GDM1 (cell line): ENCODE results near the gene SLC35D3.
"Not testable (repeated sequence)": the region's sequence is repeated elsewhere in the genome, so short reads cannot be mapped to it uniquely, and the experiment has no call there.

ENCODE experiments used
- DNase-seq: peaks from one replicate; lab custom pipeline; 2025; lab: John Stamatoyannopoulos, UW

Gene SLC35D3

DNA sequence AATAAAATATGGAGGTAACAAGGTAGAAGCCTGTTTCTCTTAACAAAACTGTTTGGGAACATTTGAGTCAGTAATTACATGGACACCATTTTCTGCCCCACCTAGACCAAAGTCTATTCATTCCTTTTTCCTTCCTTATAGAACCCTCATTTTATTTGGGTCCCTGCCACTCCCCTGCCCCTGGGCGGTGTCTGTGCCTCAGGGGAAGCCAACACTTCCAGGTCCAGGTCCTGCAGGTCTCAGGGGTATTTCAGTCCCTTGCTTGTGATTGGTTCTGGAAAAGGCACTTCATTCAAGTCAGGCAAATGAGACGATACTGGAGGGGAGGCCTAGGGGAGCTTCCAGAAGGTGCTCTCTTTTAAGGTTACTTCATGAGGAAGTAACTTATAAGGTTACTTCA, 42.3 kb downstream of the SLC35D3 start:
- DNase-seq = no peak

DNA sequence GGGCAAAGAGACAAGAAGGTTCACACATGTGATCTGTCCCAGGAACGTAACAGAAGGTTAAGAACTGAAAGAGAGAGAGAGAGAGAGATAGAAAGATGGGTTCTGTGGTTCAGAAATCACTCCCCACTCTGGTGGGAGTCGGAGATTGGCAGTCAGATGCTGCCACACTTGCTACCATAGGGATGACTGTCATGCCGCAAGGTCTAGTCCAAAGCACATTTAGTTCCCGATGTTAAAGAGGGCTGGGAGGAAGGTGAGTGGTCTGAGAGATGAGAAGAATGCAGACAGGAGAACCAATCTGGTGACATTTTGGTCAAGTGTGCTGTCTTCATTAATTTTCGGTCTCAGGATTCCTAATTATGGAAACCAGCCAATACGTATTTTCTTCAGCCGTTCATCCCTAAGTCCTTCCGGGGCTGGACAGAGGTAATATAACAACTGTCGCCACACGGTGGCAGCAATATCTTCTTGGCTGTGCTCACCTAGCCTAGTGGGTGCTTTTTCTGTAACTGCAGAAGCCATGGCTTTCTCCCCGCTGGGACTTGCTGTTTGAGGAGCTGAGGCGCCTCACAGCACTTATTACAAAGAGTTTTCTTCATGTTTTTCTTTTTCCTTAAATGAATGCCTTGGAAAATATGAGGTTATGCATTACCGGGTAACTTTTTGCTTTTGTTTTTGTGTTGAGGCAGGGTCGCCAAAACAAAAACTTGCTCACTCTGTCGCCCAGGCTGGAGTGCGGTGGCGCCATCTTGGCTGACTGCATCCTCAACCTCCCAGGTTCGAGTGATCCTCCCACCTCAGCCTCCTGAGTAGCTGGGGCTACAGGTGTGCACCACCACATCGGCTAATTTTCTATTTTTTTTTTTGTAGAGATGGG, 46.0 kb downstream of the SLC35D3 start:
- peak; percentile 26 for DNase-seq

DNA sequence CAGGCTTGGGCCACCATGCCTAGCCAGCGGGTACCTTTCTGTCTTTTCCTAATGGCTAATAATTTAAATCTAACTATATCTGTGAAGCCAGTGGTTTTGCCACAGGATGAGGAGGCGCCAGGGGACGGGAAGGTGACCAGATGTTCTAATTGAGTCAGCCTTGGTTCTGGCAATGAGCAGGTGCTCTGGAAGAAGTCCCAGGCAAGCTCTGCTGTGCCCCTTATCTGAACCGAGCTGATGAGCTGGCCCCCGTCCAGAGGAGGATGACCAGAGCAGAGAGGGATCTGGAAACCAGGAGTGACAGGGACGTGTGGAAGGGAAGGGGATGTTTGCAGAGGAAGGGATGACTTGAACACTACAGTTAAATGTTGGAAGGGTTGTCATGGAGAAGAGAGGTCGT, 46.7 kb downstream of the SLC35D3 start:
- no peak for DNase-seq

DNA sequence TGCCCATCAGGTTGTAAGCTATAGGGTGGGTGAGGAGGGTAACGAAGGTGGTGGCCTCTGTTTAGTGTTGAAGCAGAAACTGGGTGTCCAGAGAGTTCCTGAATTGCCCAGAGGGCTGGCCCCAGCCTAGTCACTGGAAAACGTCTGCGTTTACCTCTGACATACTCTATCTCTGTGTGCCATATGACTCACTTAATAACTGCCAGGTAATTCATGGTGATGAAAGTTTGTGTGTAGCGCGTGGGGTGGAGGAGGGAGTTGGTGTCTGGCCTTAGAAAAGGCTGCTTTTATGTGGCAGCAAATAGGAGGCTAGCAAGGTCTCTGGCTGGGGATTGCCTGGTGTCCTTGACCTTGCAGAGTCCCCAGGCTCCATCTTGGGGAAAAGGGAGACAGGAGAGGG, 47.3 kb downstream of the SLC35D3 start:
- DNase-seq = no peak

DNA sequence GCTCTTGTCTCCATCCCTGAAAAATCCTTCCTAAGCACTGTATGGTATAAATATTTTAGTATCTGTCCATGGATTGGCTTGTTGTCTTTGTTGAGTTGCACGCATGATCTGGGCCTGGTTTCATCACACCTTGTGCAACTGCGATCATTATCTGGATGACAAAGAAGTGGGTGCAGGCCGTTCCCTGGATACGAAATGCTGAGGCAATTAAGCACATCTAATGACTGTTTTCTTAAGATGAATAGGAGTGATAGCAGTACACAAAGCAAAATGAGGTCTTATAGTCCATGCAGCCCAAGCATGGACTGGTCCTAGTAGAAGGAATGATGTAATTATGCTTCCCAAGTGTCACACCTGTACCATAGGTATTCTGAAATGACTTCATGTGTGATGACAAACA, 47.8 kb downstream of the SLC35D3 start:
- DNase-seq = no peak

DNA sequence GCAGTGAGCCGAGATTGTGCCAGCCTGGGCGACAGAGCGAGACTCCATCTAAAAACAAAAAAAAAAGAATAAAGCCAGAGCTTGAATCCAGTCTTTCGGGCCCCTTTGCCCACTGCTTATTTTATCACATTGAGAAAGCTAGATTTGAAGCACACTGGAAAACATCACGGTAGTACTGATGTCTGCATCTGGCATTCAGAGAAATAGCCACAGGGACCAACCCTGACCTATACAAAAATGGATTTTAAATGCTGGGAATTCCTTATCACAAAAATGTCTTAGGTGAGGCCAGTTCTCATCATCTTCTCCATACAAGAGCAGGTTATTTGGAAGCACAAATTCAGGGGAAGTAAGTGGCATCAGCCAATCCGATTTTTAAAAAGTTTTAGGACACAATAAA, 49.5 kb downstream of the SLC35D3 start:
- DNase-seq = no peak

DNA sequence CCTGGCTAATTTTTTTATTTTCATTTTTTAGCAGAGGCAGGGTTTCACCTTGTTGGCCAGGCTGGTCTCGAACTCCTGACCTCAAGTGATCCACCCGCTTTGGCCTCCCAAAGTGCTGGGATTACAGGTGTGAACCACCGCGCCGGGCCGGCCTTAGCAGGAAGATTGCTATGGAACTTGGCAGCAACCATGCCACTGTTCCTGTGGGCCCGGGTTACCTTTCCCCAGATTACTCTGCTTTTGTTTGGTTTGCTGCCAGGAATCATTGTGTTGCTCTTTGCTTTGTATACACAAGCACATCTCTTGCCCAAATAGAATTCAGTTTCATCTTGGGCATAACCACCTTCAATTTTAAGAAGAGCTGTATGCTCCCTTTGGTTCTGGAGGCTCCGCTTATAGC, 51.7 kb downstream of the SLC35D3 start:
- DNase-seq = not testable (repeated sequence)
